Measurements from ENCODE around the gene FRMD4A.

DNA sequence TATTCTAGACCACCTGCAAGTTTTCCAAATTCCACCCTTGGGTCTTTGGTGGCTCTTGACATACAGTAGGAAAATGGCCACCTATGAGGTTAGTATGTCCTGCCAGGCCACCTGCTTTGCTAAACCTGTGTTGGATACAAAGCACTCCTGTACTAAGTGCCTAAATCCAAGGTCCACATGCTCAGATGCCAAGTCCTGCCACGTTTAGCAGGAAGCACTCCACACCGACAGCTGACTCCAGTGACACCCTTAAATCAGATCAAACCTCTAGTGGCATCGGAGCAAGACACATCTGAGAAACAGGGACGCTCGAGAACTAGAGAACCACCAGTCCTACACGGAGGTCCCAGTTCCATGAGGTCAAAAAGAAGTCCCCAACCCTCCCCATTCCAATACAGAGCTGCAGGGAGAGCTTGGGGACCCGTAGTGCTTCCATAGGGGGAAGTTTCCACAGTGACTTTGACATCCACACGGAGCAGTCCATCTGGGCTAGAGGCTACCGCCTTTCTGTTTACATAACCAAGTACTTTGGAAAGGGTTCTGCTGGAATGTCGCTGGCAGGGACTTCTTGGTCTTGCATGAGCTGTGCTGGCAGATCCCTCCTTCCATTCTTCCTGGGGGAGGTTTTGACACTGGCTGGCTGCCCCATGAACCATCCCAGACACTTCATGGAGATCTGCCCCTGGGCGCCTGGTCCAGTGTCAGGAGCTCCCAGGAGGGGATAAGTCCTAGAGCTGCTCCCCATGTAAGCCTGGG is 453.4 kb downstream of the FRMD4A start:
- TF ChIP-seq, protein P1, sequence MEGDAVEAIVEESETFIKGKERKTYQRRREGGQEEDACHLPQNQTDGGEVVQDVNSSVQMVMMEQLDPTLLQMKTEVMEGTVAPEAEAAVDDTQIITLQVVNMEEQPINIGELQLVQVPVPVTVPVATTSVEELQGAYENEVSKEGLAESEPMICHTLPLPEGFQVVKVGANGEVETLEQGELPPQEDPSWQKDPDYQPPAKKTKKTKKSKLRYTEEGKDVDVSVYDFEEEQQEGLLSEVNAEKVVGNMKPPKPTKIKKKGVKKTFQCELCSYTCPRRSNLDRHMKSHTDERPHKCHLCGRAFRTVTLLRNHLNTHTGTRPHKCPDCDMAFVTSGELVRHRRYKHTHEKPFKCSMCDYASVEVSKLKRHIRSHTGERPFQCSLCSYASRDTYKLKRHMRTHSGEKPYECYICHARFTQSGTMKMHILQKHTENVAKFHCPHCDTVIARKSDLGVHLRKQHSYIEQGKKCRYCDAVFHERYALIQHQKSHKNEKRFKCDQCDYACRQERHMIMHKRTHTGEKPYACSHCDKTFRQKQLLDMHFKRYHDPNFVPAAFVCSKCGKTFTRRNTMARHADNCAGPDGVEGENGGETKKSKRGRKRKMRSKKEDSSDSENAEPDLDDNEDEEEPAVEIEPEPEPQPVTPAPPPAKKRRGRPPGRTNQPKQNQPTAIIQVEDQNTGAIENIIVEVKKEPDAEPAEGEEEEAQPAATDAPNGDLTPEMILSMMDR (conservative IDR thresholded peaks at IDR 0.05 in 1 of 2, IDR thresholded peaks at IDR 0.05 in 1 of 2; ENCODE audit: extremely low read depth in 1 of 2, insufficient read depth in 1 of 2, low read depth in 1 of 2, low read length in 2 of 2): no peak
- TF ChIP-seq EZH2 (IDR thresholded peaks at IDR 0.05; ENCODE audit: borderline replicate concordance, low read length): no peak
